DMS153 treated with DMSO at 0.1 percent for 48 hours (cell line): ENCODE data around the gene GALNTL6.

ENCODE experiments used
- DNase-seq: peaks from one replicate; lab custom pipeline; 2025; ENCODE audit not compliant: unreplicated experiment; lab: John Stamatoyannopoulos, UW

GALNTL6 gene

DNA sequence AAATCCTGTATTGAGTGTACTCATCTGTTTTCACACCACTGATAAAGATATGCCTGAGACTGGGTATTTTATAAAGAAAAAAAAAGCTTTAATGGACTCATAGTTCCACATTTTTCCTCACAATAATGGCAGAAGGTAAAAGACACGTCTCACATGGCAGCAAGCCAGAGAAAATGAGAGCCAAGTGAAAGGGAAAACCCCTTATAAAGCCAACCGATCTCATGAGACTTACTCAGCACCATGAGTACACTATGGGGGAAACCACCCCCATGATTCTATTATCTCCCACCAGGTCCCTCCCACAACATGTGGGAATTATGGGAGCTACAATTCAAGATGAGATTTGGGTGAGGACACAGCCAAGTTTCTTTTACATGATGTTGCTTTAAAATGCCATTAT is 171.9 kb downstream of the GALNTL6 start:
- no peak for DNase-seq

DNA sequence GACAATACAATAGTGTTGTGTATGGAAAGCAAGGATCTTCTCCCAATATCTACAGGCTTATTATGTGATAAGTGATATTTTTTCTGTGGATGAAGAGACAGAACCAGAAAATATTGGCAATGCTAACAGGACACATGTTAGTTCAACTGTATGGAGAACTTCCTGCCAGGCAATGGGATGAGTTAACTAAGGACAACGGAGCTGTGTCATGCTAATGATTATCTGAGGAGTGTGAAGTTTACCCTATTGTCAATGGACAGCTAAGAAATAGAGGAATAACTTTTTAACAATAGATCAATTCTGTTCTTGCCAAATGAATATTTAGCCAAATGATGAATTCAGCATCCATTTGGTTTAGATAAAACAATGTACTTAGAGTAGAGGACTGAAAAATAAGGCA is 180.0 kb downstream of the GALNTL6 start:
- DNase-seq: no peak

- DNase-seq: no peak
Measured at GRCh38 chr4:172007889-172008288, 194.7 kb downstream of the GALNTL6 start.

DNA sequence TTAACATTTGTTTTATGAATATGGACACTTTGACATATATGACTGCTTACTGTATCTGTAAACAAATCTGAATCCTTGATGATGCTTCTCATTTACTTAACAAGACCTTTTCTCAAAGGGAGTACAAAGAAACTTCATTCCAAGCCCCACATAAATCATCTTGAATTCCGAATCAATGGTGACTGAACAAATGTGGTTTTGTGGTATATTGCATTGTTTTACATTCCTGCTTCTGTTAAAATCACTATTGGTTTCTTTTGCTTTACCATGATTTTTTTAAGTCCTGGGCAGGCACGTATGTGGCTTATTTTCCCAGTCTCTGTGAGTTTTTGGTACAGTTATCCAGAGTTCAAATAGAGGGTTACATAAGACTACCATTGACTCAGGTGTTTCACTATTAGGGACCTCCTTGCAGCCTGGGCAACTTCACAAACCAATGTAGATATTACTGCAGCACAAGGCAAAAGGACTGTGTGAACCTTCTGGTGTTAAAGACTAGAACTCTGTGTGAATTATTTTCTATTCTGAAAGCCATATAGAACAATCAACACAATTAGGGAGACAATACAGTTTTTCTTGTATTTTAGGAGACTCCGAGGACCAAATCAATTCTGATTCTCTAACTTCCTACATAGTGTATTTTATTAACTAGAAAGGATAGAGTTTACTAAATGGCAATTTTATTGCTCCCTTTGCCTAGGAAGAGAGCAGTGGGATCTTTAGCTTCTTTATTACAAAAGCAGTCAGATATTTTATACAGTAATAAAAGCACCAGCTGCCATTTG is 196.4 kb downstream of the GALNTL6 start:
- no peak for DNase-seq

DNA sequence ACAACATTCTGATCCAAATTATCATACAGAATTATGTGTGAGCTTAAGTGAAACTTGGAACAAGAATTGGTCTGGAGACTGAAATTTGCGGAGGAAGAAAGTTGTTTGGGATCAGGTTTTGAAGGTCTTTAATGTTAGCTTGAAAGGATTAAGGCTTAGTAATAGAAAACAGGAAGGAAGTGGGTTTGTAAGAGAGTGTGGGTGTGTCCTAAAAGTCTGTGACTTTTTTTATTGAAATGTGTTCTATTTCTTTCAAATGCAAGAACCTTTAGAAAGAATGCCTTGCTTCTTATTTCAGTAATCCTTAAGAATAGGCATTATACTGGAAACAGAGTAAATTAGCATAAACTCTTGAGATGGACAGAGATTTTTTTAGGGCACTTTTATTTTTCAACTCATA is 198.0 kb downstream of the GALNTL6 start:
- no peak for DNase-seq

DNA sequence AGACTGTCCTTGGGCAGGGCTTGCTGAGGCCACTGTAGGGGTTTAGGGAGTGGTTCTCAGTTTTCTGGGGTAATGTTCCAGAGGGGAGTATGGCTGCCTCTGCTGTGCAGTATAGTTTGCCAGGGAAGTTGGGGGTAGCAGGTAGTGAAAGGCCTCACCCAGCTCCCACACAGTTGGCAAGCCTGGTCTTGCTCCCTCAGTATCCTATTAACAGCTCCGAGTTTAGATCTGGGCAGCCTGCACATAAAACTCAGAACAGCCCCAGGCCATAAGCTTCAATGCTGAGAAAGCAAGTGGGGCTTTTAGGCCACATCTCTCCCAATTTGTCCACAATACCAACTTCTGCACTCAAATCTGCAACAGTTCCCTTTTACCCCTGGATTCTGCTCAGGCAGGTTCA is 205.2 kb downstream of the GALNTL6 start:
- DNase-seq: no peak

DNA sequence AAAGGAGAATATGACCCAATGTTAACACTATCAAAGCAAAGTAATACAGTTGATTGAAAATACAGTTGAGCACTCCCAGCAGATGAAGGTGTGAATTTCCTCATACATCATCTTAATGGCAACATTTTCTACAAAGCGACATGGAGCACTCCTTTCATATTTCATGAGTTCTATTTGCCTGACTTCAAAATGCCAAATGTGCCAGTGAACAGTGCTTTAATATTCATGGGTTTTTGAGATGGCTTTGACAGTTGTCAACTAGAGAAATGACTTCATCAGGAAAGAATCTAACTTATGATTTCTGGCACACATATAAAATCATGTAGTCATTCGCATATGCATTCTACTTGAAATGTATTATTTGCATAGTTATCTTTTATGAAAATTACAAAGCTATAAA is 222.4 kb downstream of the GALNTL6 start:
- DNase-seq: no peak

GRCh38 chr4:172040766-172041165 is 227.6 kb downstream of the GALNTL6 start:
- no peak for DNase-seq

DNA sequence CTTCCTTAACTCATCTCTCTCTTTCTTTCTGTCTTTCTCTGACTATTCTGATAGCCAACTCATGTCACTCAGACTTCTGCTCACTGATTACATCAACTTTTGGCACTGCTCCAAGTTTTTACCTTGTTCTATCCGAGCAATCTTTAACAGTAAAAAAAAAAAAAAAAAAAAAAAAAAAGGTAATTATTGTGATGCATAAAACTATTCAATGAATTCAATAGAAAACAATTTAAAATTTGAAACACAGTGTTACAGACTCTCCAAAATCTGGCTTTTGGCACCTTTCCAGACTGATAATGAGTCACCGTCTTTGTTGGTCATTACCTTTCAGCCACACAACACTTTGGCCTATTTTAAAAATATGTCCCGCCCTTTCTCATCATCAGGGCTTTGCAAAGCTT is 229.5 kb downstream of the GALNTL6 start:
- DNase-seq: peak; percentile 86

GRCh38 chr4:172045981-172046380 is 232.8 kb downstream of the GALNTL6 start:
- DNase-seq: no peak

DNA sequence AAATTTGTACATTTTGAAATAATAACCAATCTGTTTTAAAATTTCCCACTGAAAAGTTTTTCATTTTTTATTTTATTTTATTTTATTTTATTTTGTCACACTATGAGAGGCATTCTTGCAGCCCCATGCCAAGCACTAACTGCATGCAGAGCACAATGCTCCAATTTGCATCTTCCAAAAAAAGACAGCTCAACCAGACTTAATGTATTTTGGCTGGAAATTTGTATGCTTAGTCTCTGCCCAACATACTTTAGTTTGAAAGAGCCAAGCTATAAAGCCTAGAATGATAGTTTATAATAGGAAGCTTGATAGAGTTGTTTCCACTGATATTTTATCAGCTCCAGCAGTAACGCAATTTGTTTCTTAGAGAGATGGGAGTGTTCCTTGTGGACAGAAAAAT is 235.5 kb downstream of the GALNTL6 start:
- no peak for DNase-seq

DNA sequence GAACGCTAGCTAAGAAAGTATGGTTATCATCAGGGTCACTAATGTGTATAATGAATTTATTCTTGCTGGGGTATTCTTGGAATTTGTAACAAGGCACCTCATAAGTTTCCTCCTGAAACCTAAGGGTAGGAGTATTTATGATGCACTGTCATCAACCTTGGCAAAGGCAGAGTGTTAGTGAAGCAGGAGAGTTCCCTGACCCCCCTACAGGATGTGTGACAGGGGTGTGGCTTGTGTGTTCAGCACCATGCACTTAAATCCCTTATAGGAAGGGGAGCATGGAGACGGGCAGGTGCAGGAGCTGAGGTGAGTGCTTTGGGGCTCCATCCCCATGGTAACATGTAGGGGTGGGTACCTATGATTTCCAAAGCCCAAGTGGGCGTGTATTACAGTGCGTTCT is 237.7 kb downstream of the GALNTL6 start:
- peak; percentile 32 for DNase-seq

- no peak for DNase-seq
Measured at GRCh38 chr4:172055046-172055445, 241.8 kb downstream of the GALNTL6 start.

GRCh38 chr4:172055498-172055897 is 242.3 kb downstream of the GALNTL6 start:
- DNase-seq: no peak

- no peak for DNase-seq
Measured at GRCh38 chr4:172061204-172061603, 248.0 kb downstream of the GALNTL6 start.

DNA sequence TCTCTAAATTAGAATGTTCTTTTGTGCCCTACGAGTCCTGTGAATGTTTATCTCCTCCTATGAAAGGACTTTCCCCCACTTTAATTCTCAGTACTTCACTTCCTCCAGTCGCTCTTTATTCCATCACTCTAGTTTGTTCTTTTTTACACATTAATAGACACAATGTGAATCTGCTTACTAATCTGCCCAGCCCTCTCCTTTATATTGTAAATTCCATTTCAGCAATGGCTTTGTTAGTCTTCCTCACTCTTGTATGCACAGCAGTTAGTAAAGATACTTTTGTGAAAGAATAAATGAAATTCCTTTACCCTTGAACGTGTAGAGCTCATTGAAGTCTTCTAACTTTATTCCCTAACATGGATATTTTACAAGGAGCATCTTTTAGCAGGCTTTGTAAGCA is 255.3 kb downstream of the GALNTL6 start:
- no peak for DNase-seq

- no peak for DNase-seq
Measured at GRCh38 chr4:172073590-172073989, 260.4 kb downstream of the GALNTL6 start.

DNA sequence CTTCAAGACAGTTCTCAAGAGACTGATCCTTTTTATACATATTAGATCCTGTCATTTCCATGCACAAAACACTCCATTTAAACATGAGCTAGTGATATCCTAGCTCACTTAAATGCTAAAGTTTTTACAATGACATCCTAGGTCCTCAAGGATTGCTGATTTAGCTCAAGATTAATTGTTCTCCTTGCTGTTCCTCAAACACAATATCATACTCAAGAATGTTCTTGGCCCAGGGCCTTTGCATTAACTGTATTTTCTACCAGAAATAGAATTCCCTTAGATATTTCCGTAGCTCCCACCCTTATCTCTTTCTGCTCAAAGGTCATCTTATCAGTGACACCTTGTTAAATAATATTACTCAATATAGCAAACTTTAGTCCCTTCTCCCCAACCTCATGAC is 270.1 kb downstream of the GALNTL6 start:
- DNase-seq: no peak

- DNase-seq: no peak
Measured at GRCh38 chr4:172088556-172088955, 275.4 kb downstream of the GALNTL6 start.

GRCh38 chr4:172095161-172095560 is 282.0 kb downstream of the GALNTL6 start:
- peak; percentile 61 for DNase-seq

- DNase-seq: no peak
Measured at GRCh38 chr4:172096786-172097185, 283.6 kb downstream of the GALNTL6 start.

DNA sequence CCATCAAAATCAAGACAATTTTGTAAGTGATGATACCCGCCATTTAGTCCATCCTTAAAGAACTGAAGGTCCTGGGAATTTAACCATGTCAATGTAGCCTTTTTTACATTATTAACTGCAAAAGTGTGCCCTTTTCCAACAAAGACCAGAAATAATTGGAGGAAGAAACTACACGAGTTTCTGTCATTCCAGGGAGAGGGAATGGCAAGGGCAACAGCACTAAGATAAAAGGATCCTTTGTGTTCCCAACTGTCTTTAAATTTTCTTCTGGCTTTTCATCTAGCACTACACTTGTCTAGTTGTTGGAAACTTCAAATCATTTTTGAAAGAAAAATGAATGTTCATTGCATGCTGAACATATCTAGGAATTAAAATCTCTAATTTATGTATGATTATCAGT is 286.2 kb downstream of the GALNTL6 start:
- DNase-seq: no peak

DNA sequence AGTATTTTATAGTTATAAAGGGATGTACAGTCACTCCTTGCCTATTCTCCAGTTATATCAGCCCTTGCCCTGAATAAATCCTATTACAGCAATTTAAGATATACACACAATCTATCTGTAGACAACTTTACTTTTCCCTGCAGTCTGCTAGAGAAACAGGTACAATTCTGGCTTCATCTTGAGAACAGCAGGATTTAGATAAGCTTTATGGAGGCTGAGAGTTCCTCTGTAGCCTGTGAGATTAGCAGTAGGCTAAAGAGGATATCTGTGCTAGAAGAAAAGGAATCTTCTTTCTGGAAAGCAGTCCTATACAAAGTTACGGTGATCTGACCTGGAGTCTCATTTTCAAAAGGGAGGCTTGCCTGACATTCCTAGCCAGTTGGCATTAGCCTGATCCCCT is 290.3 kb downstream of the GALNTL6 start:
- DNase-seq: no peak
